IMR-90 (cell line): ENCODE data around the gene SRBD1. TPM values are rescaled to one million over a fixed set of nuclear protein-coding genes. Genes with fewer than 3 reads are reported as not detected.

ENCODE experiments used
- ATAC-seq: fragments of 200-7000 bp; cut with Tn5 transposase; 2 replicates; pipeline ENCODE4 v1.9.1; 2020; ENCODE audit warnings: low read depth, mild to moderate bottlenecking, moderate library complexity
- BruUV-seq: library from RNA; stranded (reverse); fragments of 400-500 nt; replicated peaks from 2 replicates; lab custom pipeline; 2021; lab: Mats Ljungman, UMichigan
- CTCF ChIA-PET: fragments of 300-600 bp; formaldehyde crosslinking; extraction: SDS; loops from one replicate; lab custom pipeline; 2021; ENCODE audit warnings: antibody characterized with exemption; lab: Yijun Ruan, JAX
- POLR2A ChIA-PET: fragments of 300-600 bp; sonication (Branson Sonifier 250); formaldehyde crosslinking; loops from one replicate; lab custom pipeline; 2022; ENCODE audit warnings: antibody characterized with exemption; ENCODE audit not compliant: unreplicated experiment; lab: Charles Lee
- DNase-seq: peaks from one replicate; pipeline ENCODE4 v3.0.0; 2013
- H2AFZ ChIP-seq: replicated peaks from 2 replicates; pipeline ENCODE3; 2013; ENCODE audit warnings: low read length, mild to moderate bottlenecking; ENCODE audit not compliant: poor library complexity
- H2AK5ac ChIP-seq: 2 replicates; pipeline ENCODE4 v1.6.1; 2013; ENCODE audit warnings: low read depth, low read length, inconsistent platforms
- H2AK9ac ChIP-seq: replicated peaks from 2 replicates; pipeline ENCODE3; 2013; ENCODE audit warnings: mild to moderate bottlenecking, low read depth, low read length, moderate library complexity; ENCODE audit not compliant: poor library complexity
- H2BK120ac ChIP-seq: 2 replicates; pipeline ENCODE4 v1.6.1; 2013; ENCODE audit warnings: low read depth, low read length, inconsistent platforms
- H2BK15ac ChIP-seq: 3 replicates; pipeline ENCODE4 v1.6.1; 2013; ENCODE audit warnings: low read depth, low read length, inconsistent platforms
- H2BK20ac ChIP-seq: 2 replicates; pipeline ENCODE4 v1.6.1; 2013; ENCODE audit warnings: low read depth, mild to moderate bottlenecking, inconsistent platforms, low read length, moderate library complexity
- H2BK5ac ChIP-seq: 2 replicates; pipeline ENCODE4 v1.6.1; 2013; ENCODE audit warnings: mild to moderate bottlenecking, low read depth, low read length, inconsistent platforms; ENCODE audit not compliant: poor library complexity, severe bottlenecking
- H3K14ac ChIP-seq: replicated peaks from 2 replicates; pipeline ENCODE4 v1.6.1; 2013; ENCODE audit warnings: low read depth, low read length, inconsistent platforms
- H3K18ac ChIP-seq: 2 replicates; pipeline ENCODE4 v1.6.1; 2013; ENCODE audit warnings: low read depth, low read length, control low read depth
- H3K23ac ChIP-seq: 2 replicates; pipeline ENCODE4 v1.6.1; 2013; ENCODE audit warnings: low read depth, low read length, inconsistent platforms
- H3K27ac ChIP-seq: 2 replicates; pipeline ENCODE4 v1.5.1; 2013; ENCODE audit warnings: mild to moderate bottlenecking, control low read depth, low read length; ENCODE audit not compliant: insufficient read depth
- H3K27me3 ChIP-seq: 2 replicates; pipeline ENCODE4 v1.6.1; 2013; ENCODE audit warnings: low read length; ENCODE audit not compliant: control insufficient read depth, insufficient read depth
- H3K36me3 ChIP-seq: 2 replicates; pipeline ENCODE4 v1.6.1; 2013; ENCODE audit warnings: low read length, mixed read lengths; ENCODE audit not compliant: control insufficient read depth, insufficient read depth
- H3K4ac ChIP-seq: 2 replicates; pipeline ENCODE4 v1.6.1; 2013; ENCODE audit warnings: low read depth, low read length, inconsistent platforms
- H3K4me1 ChIP-seq: 2 replicates; pipeline ENCODE4 v1.6.1; 2013; ENCODE audit warnings: low read length, mixed read lengths; ENCODE audit not compliant: control insufficient read depth, insufficient read depth
- H3K4me2 ChIP-seq: 2 replicates; pipeline ENCODE4 v1.6.1; 2013; ENCODE audit warnings: low read depth, mild to moderate bottlenecking, control low read depth, low read length, moderate library complexity
- H3K4me3 ChIP-seq: 2 replicates; pipeline ENCODE4 v1.5.1; 2013; ENCODE audit warnings: low read depth, mild to moderate bottlenecking, control low read depth, low read length, moderate library complexity; ENCODE audit not compliant: insufficient read depth
- H3K56ac ChIP-seq: 2 replicates; pipeline ENCODE4 v1.6.1; 2013; ENCODE audit warnings: low read length, inconsistent platforms; ENCODE audit not compliant: insufficient read depth; ENCODE audit errors: extremely low read depth
- H3K79me1 ChIP-seq, 2 experiments: 2 replicates each; pipeline ENCODE4 v1.6.1; 2013; ENCODE audit warnings: low read length in 2 of 2, inconsistent platforms in 1 of 2, low read depth in 1 of 2
- H3K9ac ChIP-seq: 2 replicates; pipeline ENCODE4 v1.6.1; 2013; ENCODE audit warnings: low read depth, low read length, control low read depth
- H3K9me1 ChIP-seq: 2 replicates; pipeline ENCODE4 v1.6.1; 2013; ENCODE audit warnings: low read length, inconsistent platforms; ENCODE audit not compliant: insufficient read depth
- H3K9me3 ChIP-seq: 2 replicates; pipeline ENCODE4 v1.6.1; 2013; ENCODE audit warnings: low read length; ENCODE audit not compliant: control insufficient read depth, insufficient read depth
- H4K20me1 ChIP-seq: 2 replicates; pipeline ENCODE4 v1.6.1; 2013; ENCODE audit warnings: low read length, inconsistent platforms; ENCODE audit not compliant: insufficient read depth
- H4K5ac ChIP-seq: 2 replicates; pipeline ENCODE4 v1.6.1; 2013; ENCODE audit warnings: mild to moderate bottlenecking, low read depth, low read length, control low read depth
- H4K8ac ChIP-seq, 2 experiments: 2 replicates each; pipeline ENCODE4 v1.6.1; 2013; ENCODE audit warnings: low read depth in 2 of 2, low read length in 2 of 2, control low read depth in 1 of 2, inconsistent platforms in 1 of 2
- H4K91ac ChIP-seq: 2 replicates; pipeline ENCODE4 v1.6.1; 2013; ENCODE audit warnings: low read depth, low read length, inconsistent platforms; ENCODE audit not compliant: insufficient read depth
- BHLHE40 ChIP-seq: fragments of 150-350 bp; IDR thresholded peaks from 2 replicates; pipeline ENCODE4 v1.6.1; 2016; ENCODE audit warnings: mild to moderate bottlenecking, low read depth, low read length
- CEBPB ChIP-seq: IDR thresholded peaks from 2 replicates; pipeline ENCODE4 v1.6.1; 2012; ENCODE audit warnings: low read depth, low read length, improper control_type of control experiment
- CHD1 ChIP-seq: IDR thresholded peaks from 2 replicates; pipeline ENCODE4 v1.6.1; 2012; ENCODE audit warnings: low read depth, low read length, improper control_type of control experiment
- CTCF ChIP-seq: conservative IDR thresholded peaks from 2 replicates; pipeline ENCODE4 v1.5.1; 2012; ENCODE audit warnings: mild to moderate bottlenecking, low read depth, low read length, improper control_type of control experiment
- ELK1 ChIP-seq: fragments of 150-350 bp; IDR thresholded peaks from 2 replicates; pipeline ENCODE4 v1.6.1; 2016; ENCODE audit warnings: low read depth, mild to moderate bottlenecking, low read length, moderate library complexity, borderline replicate concordance
- FOS ChIP-seq: fragments of 150-350 bp; IDR thresholded peaks from 2 replicates; pipeline ENCODE4 v1.6.1; 2016; ENCODE audit warnings: low read depth, low read length
- MAFK ChIP-seq: IDR thresholded peaks from 2 replicates; pipeline ENCODE4 v1.6.1; 2012; ENCODE audit warnings: low read depth, low read length, improper control_type of control experiment
- MAZ ChIP-seq: IDR thresholded peaks from 2 replicates; pipeline ENCODE4 v1.6.1; 2012; ENCODE audit warnings: low read depth, mild to moderate bottlenecking, low read length, improper control_type of control experiment, moderate library complexity, borderline replicate concordance
- MXI1 ChIP-seq: IDR thresholded peaks from 2 replicates; pipeline ENCODE4 v1.6.1; 2012; ENCODE audit warnings: low read depth, mild to moderate bottlenecking, low read length, moderate library complexity, borderline replicate concordance
- NFE2L2 ChIP-seq: fragments of 150-350 bp; IDR thresholded peaks from 2 replicates; pipeline ENCODE4 v1.6.1; 2016; ENCODE audit warnings: low read depth, mild to moderate bottlenecking, low read length
- POLR2A ChIP-seq: IDR thresholded peaks from 2 replicates; pipeline ENCODE4 v1.6.1; 2012; ENCODE audit warnings: mild to moderate bottlenecking, low read depth, low read length
- RAD21 ChIP-seq: IDR thresholded peaks from 2 replicates; pipeline ENCODE4 v1.6.1; 2012; ENCODE audit warnings: low read length, improper control_type of control experiment
- RCOR1 ChIP-seq: IDR thresholded peaks from 2 replicates; pipeline ENCODE4 v1.6.1; 2012; ENCODE audit warnings: mild to moderate bottlenecking, low read length, improper control_type of control experiment; ENCODE audit not compliant: insufficient replicate concordance
- RFX5 ChIP-seq: IDR thresholded peaks from 2 replicates; pipeline ENCODE4 v1.8.0; 2012; ENCODE audit warnings: low read depth, mild to moderate bottlenecking, low read length, moderate library complexity
- SMC3 ChIP-seq: fragments of 150-350 bp; IDR thresholded peaks from 2 replicates; pipeline ENCODE4 v1.6.1; 2016; ENCODE audit warnings: low read depth, mild to moderate bottlenecking, antibody characterized with exemption, low read length, moderate library complexity
- USF2 ChIP-seq: fragments of 150-350 bp; IDR thresholded peaks from 2 replicates; pipeline ENCODE4 v1.6.1; 2017; ENCODE audit warnings: mild to moderate bottlenecking, antibody characterized with exemption, low read length, low read depth
- WGBS, 2 experiments: methylation state at CpG; one replicate each; pipeline versions ENCODE4 v1.1.5 to v1.1.7; 2013; ENCODE audit warnings: missing lambda C conversion rate in 2 of 2; ENCODE audit not compliant: insufficient read length in 1 of 2; ENCODE audit errors: extremely low coverage in 2 of 2; 5-methylcytosine and 5-hydroxymethylcytosine counted together
- dilution Hi-C: fragments of 300-500 bp; cut with HindIII; formaldehyde crosslinking; loops from one replicate; pipeline ENCODE4 v1.14.3; 2018; ENCODE audit warnings: low sequenced_read_pairs; ENCODE audit not compliant: unreplicated experiment
- in situ Hi-C: fragments of 300-500 bp; cut with MboI; formaldehyde crosslinking; loops from 3 replicates; pipeline ENCODE4 v1.14.3; 2019; ENCODE audit warnings: low sequenced_read_pairs, inconsistent platforms, mixed read lengths
- intact Hi-C: fragments of 100-400 bp; cut with micrococcal nuclease; formaldehyde crosslinking; loops from 2 replicates; pipeline ENCODE4 v1.10.0; 2022
- polyA plus RNA-seq, 3 experiments: library from polyadenylated mRNA; depleted of rRNA; stranded (reverse); fragments of >200 nt; gene quantifications; 2 replicates each; pipeline ENCODE4 v1.2.3, GENCODE V29; 2012; ENCODE audit warnings: low replicate concordance in 1 of 3
- total RNA-seq: library from RNA; depleted of rRNA; stranded (reverse); fragments of >200 nt; gene quantifications from 2 replicates; pipeline ENCODE4 v1.2.3, GENCODE V29; 2012

SRBD1 gene
- total and polyA plus RNA-seq, 2 of the 4 experiments (the other 2 are of a cell fraction) = 3.5 to 14.7 TPM

GRCh38 chr2:45631955-45632354 is 20.9 kb upstream of the SRBD1 start:
- in situ Hi-C loops = loop anchor here (25.0 kb wide), 1 partner anchor 680 kb away; no protein-coding TSS in a partner anchor
- no CpG with 5 or more reads among the region's 3 CpGs for WGBS, 2 experiments

More at GRCh38 chr2:45631955-45632354, 20.9 kb upstream of the SRBD1 start:
- Histone ChIP-seq H3K9me3 (0 out of 2 replicates have a peak, but pooled peaks cover 2% of the 10 kb centered on the region), H2AFZ (no peak overlapping the region), H4K91ac (no peak overlapping the region), H3K27ac (no peak overlapping the region), H2AK9ac (no peak overlapping the region), H3K56ac (no peak overlapping the region), H3K18ac (no peak overlapping the region), H4K20me1 (no peaks in the 10 kb centered on the region), H3K4me3 (no peak overlapping the region), H2BK120ac (no peak overlapping the region), H3K14ac (no peak overlapping the region), H4K8ac (no peak overlapping the region), H3K9me1 (no peaks in the 10 kb centered on the region), H3K4me2 (no peak overlapping the region), H3K4me1 (peaks cover 2% of the 10 kb centered on the region; the same call in 1 of the 2 replicates), H3K9ac (no peak overlapping the region), H2BK20ac (no peak overlapping the region), H3K79me1 (no peaks in the 10 kb centered on the region), H3K27me3 (peaks cover 53% of the 10 kb centered on the region), H4K5ac (no peak overlapping the region), H2BK5ac (no peak overlapping the region), H2BK15ac (no peak overlapping the region), H3K36me3 (no peaks in the 10 kb centered on the region), H3K23ac (no peak overlapping the region), H2AK5ac (no peak overlapping the region), H3K4ac (no peak overlapping the region)
- ChIA-PET CTCF (interaction anchor here (0.5 kb wide), 1 partner anchor 24 kb away, joined by 5 read pairs; no protein-coding TSS in a partner anchor), POLR2A (interaction anchor here (0.6 kb wide), 1 partner anchor 292 kb away, joined by 6 read pairs; no protein-coding TSS in a partner anchor)
- BruUV-seq = no TSS peak
- no peak for TF ChIP-seq RCOR1
- TF ChIP-seq NFE2L2 = no peak
- TF ChIP-seq MAFK = no peak
- TF ChIP-seq SMC3 = no peak
- TF ChIP-seq USF2 = no peak
- TF ChIP-seq MAZ = no peak
- TF ChIP-seq FOS = no peak
- no peak for TF ChIP-seq POLR2A
- no peak for TF ChIP-seq CHD1
- no peak for TF ChIP-seq RFX5
- no peak for TF ChIP-seq BHLHE40
- TF ChIP-seq ELK1 = no peak
- TF ChIP-seq CTCF = no peak
- no peak for TF ChIP-seq RAD21
- no peak for TF ChIP-seq MXI1
- TF ChIP-seq CEBPB = no peak
- dilution Hi-C loops = loop anchor here (25.0 kb wide), 1 partner anchor 305 kb away; no protein-coding TSS in a partner anchor
- ATAC-seq = no peak
- DNase-seq = no peak
- intact Hi-C loops = loop anchor here (5.0 kb wide), 1 partner anchor 720 kb away; no protein-coding TSS in a partner anchor
